ENCODE measurements around the gene MGAT4B. TPM values are rescaled to one million over a fixed set of nuclear protein-coding genes. Genes with fewer than 3 reads are reported as not detected.

MGAT4B gene
- total RNA-seq, 1 donor from 2014 or later, result 207 TPM

GRCh38 chr5:179788193-179788854, 18.3 kb downstream of the MGAT4B start:
- no peak for TF ChIP-seq CTCF (IDR thresholded peaks at IDR 0.05)
- no peaks in the 10 kb centered on the region for H3K27me3 ChIP-seq
- intact Hi-C loops (cut with DNase I), result no loop called here
- no peak overlapping the region for H3K4me3 ChIP-seq
- no peak overlapping the region for H3K27ac ChIP-seq
- peaks cover 0 to 5% of the 10 kb centered on the region in 2 donors for H3K4me1 ChIP-seq
- no peak for DNase-seq (ENCODE audit: low spot score in 2 of 2)
- H3K36me3 ChIP-seq, result no peaks in the 10 kb centered on the region
- H3K9me3 ChIP-seq, result no peaks in the 10 kb centered on the region

GRCh38 chr5:179786861-179787260, 19.8 kb downstream of the MGAT4B start:
- intact Hi-C loops (cut with DNase I), result no loop called here
- H3K4me1 ChIP-seq, result no peaks in the 10 kb centered on the region

GRCh38 chr5:179783128-179783527, 23.5 kb downstream of the MGAT4B start:
- Histone ChIP-seq H3K4me1 (no peaks in the 10 kb centered on the region), H3K9me3 (no peaks in the 10 kb centered on the region), H3K36me3 (peaks cover 10% of the 10 kb centered on the region in 2 donors), H3K4me3 (no peak overlapping the region), H3K27ac (no peak overlapping the region), H3K27me3 (no peaks in the 10 kb centered on the region)
- intact Hi-C loops (cut with DNase I), result no loop called here
- DNase-seq (ENCODE audit: low spot score in 2 of 2), result no peak
- TF ChIP-seq CTCF (IDR thresholded peaks at IDR 0.05), result no peak

More at GRCh38 chr5:179786861-179787260, 19.8 kb downstream of the MGAT4B start:
- Histone ChIP-seq H3K9me3 (no peaks in the 10 kb centered on the region), H3K27ac (no peak overlapping the region), H3K4me3 (no peak overlapping the region), H3K27me3 (no peaks in the 10 kb centered on the region), H3K36me3 (no peaks in the 10 kb centered on the region)
- DNase-seq (ENCODE audit: low spot score in 2 of 2), result no peak
- no peak for TF ChIP-seq CTCF (IDR thresholded peaks at IDR 0.05)

- TF ChIP-seq CTCF (IDR thresholded peaks at IDR 0.05), result no peak
- Histone ChIP-seq H3K4me3 (no peak overlapping the region), H3K27me3 (no peaks in the 10 kb centered on the region), H3K27ac (no peak overlapping the region), H3K4me1 (no peaks in the 10 kb centered on the region), H3K9me3 (no peaks in the 10 kb centered on the region), H3K36me3 (peaks cover 10 to 20% of the 10 kb centered on the region in 2 donors)
- no peak for DNase-seq (ENCODE audit: low spot score in 2 of 2)
- intact Hi-C loops (cut with DNase I), result no loop called here
These were observed 24.8 kb downstream of the MGAT4B start for GRCh38 chr5:179781846-179782245.

- Histone ChIP-seq H3K4me1 (no peaks in the 10 kb centered on the region), H3K4me3 (no peak overlapping the region), H3K36me3 (peaks cover 24 to 34% of the 10 kb centered on the region in 2 donors), H3K27me3 (no peaks in the 10 kb centered on the region), H3K27ac (no peak overlapping the region), H3K9me3 (no peaks in the 10 kb centered on the region)
- intact Hi-C loops (cut with DNase I), result no loop called here
- DNase-seq (ENCODE audit: low spot score in 2 of 2), result no peak
- TF ChIP-seq CTCF (IDR thresholded peaks at IDR 0.05), result no peak
These were observed 26.3 kb downstream of the MGAT4B start for GRCh38 chr5:179780362-179780761.
